22Rv1 (cell line): Measurements from ENCODE around the gene OXCT1.

ENCODE experiments used
- H3K27ac ChIP-seq: fragments of 450-650 bp; 2 replicates; pipeline ENCODE4 v1.5.1; 2017
- ZFX ChIP-seq: fragments of 450-650 bp; IDR thresholded peaks from 2 replicates; pipeline ENCODE4 v1.6.1; 2017; ENCODE audit warnings: antibody characterized with exemption, borderline replicate concordance
- TF ChIP-seq, protein P1 (sequence below): fragments of 450-650 bp; IDR thresholded peaks from 2 replicates; pipeline ENCODE4 v1.5.1; 2017; ENCODE audit warnings: mild to moderate bottlenecking

Gene OXCT1

DNA sequence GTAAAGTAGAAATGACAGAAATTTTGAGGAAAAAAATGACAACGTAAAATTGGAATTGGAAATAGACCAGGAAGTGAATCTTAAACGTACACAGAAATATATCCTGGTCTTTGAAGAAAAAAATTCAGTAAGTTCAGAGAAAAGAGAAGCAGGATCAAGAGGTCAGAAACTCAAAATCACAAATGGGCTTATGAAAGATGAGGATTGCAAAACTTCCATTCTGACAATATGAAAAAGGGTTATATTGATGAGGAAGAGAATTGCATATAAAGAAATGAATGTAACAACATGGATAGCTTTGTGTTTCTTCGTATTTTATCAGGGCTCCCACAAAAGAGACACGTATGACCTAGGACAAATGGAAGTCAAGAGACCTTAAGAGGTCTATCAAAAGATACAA lies 58.1 kb downstream of the OXCT1 start:
- TF ChIP-seq ZFX, result no peak
- TF ChIP-seq, protein P1, sequence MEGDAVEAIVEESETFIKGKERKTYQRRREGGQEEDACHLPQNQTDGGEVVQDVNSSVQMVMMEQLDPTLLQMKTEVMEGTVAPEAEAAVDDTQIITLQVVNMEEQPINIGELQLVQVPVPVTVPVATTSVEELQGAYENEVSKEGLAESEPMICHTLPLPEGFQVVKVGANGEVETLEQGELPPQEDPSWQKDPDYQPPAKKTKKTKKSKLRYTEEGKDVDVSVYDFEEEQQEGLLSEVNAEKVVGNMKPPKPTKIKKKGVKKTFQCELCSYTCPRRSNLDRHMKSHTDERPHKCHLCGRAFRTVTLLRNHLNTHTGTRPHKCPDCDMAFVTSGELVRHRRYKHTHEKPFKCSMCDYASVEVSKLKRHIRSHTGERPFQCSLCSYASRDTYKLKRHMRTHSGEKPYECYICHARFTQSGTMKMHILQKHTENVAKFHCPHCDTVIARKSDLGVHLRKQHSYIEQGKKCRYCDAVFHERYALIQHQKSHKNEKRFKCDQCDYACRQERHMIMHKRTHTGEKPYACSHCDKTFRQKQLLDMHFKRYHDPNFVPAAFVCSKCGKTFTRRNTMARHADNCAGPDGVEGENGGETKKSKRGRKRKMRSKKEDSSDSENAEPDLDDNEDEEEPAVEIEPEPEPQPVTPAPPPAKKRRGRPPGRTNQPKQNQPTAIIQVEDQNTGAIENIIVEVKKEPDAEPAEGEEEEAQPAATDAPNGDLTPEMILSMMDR, result no peak

DNA sequence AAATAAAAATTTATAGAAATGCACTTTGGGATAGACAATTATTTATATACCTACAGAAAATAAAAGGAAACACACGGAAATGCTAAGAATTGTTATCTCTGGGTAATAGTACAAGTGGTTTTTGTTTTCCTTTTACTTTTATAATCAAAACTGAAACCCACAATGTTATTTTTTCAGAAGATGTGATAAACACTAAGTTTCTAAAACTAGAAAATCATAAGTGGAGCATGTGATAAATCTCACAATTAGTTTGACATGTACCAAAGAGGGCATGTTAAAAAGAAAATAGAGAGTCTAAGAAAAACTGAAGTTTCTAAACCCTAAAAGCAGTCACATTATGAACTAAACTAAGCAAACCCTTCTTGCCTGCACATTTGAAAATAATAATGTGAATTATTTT lies 61.1 kb downstream of the OXCT1 start:
- no peak overlapping the region for H3K27ac ChIP-seq
- TF ChIP-seq ZFX, result no peak
- TF ChIP-seq, protein P1, result no peak

More for the DNA sequence above, 58.1 kb downstream of the OXCT1 start:
- H3K27ac ChIP-seq, result no peak overlapping the region

DNA sequence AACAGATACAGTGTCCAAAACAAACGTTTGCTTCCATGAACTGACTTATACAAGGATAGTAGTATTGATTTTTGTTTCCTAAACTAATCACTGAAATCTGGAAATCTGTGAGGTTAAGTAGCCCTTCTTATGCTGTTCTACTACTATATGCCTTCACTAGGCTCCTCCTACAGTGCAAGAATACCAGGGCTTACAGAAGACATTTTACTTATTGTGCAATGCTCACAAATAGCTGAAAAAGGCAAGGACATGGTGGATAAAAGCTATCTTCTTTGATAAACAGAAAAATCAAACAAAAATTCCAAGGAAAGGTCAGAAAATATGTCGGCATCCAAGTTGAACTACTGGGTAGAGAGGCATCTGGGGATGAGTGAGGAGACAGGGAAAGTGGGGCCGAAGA lies 61.9 kb downstream of the OXCT1 start:
- no peak overlapping the region for H3K27ac ChIP-seq
- TF ChIP-seq ZFX, result no peak
- TF ChIP-seq, protein P1, result no peak

DNA sequence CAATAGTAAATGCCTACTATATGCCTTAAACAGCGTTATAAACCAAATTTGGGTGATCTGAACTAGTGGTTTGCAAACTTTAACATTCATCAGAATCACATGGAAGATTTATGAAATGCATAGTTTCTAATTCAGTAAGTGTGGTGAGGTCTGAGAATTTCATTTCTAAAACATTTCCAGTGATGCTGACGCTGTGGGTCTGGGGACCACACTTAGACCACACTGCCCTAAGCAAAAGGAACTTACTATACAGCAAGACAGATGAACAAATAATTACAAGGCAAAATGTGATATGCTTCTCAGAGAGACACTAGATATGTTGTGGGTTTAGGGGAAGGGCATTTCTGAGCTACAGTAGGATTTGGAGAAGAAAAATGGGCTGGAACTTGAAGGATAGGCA lies 72.6 kb downstream of the OXCT1 start:
- no peak for TF ChIP-seq ZFX
- TF ChIP-seq, protein P1, result no peak
- no peak overlapping the region for H3K27ac ChIP-seq

DNA sequence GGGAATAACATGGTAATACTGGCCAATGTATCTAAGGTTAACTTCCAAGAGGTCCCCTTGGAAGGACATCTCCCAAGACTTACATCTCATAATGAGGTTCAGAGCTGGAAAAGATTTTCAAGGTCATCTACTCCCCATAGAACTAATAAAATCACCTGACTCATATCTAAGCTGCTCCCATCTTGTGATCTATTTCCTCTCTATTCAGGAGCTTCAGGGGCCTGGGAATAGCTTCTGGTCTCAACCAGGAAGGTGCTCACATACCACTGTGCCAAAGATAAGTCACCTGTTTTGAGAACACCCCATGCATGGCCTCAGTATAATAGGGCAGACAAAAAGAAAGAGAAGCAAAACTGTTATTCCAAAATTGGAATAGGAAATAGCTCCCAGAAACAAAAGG lies 74.2 kb downstream of the OXCT1 start:
- no peak overlapping the region for H3K27ac ChIP-seq
- TF ChIP-seq ZFX, result no peak
- TF ChIP-seq, protein P1, result no peak

DNA sequence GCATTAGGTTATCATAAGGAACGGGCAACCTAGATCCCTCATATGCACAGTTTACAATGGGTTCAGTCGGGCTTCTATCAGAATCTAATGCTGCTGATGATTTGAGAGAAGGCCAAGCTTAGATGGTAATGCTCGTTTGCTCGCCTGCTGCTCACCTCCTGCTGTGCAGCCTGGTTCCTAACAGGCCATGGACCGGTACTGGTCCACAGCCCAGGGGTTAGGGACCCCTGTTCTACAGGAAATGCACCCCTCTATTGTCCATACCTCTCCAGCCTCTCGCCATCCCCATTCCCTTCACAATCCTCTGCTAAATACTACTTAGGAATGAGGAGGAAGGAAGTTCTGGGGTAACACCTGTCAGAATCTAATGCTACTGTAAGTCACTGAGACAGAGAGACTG lies 75.1 kb downstream of the OXCT1 start:
- H3K27ac ChIP-seq, result no peak overlapping the region
- no peak for TF ChIP-seq ZFX
- TF ChIP-seq, protein P1, result no peak

DNA sequence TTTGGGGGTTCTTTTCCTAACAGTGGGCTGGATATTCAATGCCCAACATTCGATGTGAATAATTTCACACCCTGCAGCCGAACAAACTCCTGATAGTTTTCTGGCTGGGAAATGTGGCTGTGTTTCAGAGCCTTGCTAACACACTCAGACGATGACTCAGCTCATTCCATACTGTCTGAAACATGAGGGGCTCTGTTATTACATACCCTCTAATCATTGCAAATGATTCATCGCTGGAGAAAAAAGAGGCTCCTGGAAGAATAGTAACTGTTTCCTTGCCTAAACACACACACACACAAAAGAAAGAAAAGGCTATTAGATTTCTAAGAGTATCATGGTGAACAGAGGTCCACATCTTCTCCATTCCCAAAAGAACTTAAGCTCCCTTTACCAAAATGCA lies 75.8 kb downstream of the OXCT1 start:
- no peak overlapping the region for H3K27ac ChIP-seq
- TF ChIP-seq, protein P1, result no peak
- no peak for TF ChIP-seq ZFX
